Ectodermal cell (in vitro differentiated cells): ENCODE results near the gene ZNF831.

Source experiments
- H3K27ac ChIP-seq: 2 replicates; pipeline ENCODE4 v1.7.0; 2013; ENCODE audit warnings: mild to moderate bottlenecking, low read depth, low read length; ENCODE audit not compliant: insufficient read depth, poor library complexity, severe bottlenecking
- H3K27me3 ChIP-seq: 2 replicates; pipeline ENCODE4 v1.7.0; 2013; ENCODE audit warnings: mild to moderate bottlenecking, low read length; ENCODE audit not compliant: insufficient read depth, control insufficient read depth, poor library complexity, severe bottlenecking
- H3K36me3 ChIP-seq: one replicate; pipeline ENCODE4 v1.7.0; 2013; ENCODE audit warnings: low read length; ENCODE audit not compliant: control insufficient read depth, insufficient read depth
- H3K4me1 ChIP-seq: one replicate; pipeline ENCODE4 v1.7.0; 2013; ENCODE audit warnings: low read length; ENCODE audit not compliant: control insufficient read depth, insufficient read depth
- H3K4me3 ChIP-seq: 2 replicates; pipeline ENCODE4 v1.7.0; 2013; ENCODE audit warnings: low read depth, low read length, control low read depth; ENCODE audit not compliant: insufficient read depth
- H3K9me3 ChIP-seq: 2 replicates; pipeline ENCODE4 v1.7.0; 2013; ENCODE audit warnings: mild to moderate bottlenecking, low read length, moderate library complexity; ENCODE audit not compliant: control insufficient read depth
- WGBS, 2 experiments: methylation state at CpG; one replicate each; pipeline ENCODE4 v1.1.7; 2013; ENCODE audit warnings: missing lambda C conversion rate in 2 of 2; 5-methylcytosine and 5-hydroxymethylcytosine counted together

The ZNF831 gene

GRCh38 chr20:59148701-59149493, 14.7 kb upstream of the ZNF831 start:
- 92 to 93% methylated on average over 7 to 8 of the region's 9 CpGs for WGBS, 2 experiments
- Histone ChIP-seq H3K27ac (no peak overlapping the region), H3K4me3 (no peak overlapping the region), H3K9me3 (no peaks in the 10 kb centered on the region), H3K27me3 (no peaks in the 10 kb centered on the region), H3K4me1 (no peaks in the 10 kb centered on the region), H3K36me3 (no peaks in the 10 kb centered on the region)

DNA sequence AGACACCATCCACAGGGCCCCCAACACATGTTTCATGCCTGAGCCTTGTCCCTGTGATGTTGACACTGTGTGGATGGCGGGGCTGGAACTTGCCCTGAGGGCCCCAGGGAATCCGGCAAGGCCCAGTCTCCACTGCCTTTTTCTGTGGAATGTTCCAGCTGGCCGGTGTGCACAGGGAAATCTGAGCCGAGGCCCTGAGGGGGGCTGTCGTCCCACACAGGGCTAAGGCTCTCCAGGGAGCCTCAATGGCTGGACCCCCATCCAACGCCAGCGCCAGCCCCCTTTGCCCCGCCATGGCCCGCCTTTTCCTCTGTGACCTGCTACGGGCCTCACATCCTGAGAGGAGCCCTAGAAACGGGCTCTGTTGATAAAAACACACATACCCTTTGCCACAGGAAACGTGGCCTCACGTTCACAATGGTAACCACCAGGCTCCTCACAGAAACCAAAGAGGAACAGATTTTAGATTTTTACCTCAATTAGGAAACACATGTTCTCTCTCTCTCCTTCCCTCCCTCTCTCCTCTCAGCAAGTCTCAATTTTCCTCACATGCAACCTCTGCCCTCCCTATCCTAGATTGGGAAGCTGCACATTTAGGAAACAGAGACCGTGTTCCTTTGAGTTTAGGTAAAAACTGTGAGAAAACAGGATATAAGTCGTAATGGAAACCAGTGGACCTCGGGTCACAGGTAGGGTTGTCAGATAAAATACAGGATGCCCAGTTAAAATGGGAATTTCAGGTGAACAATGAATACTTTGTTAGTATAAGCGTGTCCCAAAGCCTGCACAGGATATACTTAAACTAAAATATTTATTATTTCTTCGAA, 13.7 kb upstream of the ZNF831 start:
- no peaks in the 10 kb centered on the region for H3K4me1 ChIP-seq
- WGBS, 2 experiments = 89 to 91% methylated on average over 16 to 17 of the region's 18 CpGs
- no peak overlapping the region for H3K27ac ChIP-seq
- no peak overlapping the region for H3K4me3 ChIP-seq
- no peaks in the 10 kb centered on the region for H3K9me3 ChIP-seq
- H3K27me3 ChIP-seq = no peaks in the 10 kb centered on the region
- no peaks in the 10 kb centered on the region for H3K36me3 ChIP-seq

- no peak overlapping the region for H3K27ac ChIP-seq
- no peaks in the 10 kb centered on the region for H3K36me3 ChIP-seq
- WGBS, 2 experiments = 94% methylated on average over 13 of the region's 13 CpGs
- H3K27me3 ChIP-seq = no peaks in the 10 kb centered on the region
- no peaks in the 10 kb centered on the region for H3K9me3 ChIP-seq
- H3K4me1 ChIP-seq = no peaks in the 10 kb centered on the region
- no peak overlapping the region for H3K4me3 ChIP-seq
Observed at GRCh38 chr20:59150821-59151251, 12.8 kb upstream of the ZNF831 start.

- no peaks in the 10 kb centered on the region for H3K9me3 ChIP-seq
- H3K27me3 ChIP-seq = no peaks in the 10 kb centered on the region
- WGBS, 2 experiments = 94 to 95% methylated on average over 9 of the region's 9 CpGs
- no peaks in the 10 kb centered on the region for H3K36me3 ChIP-seq
- no peak overlapping the region for H3K27ac ChIP-seq
- H3K4me3 ChIP-seq = no peak overlapping the region
- no peaks in the 10 kb centered on the region for H3K4me1 ChIP-seq
Observed at GRCh38 chr20:59151391-59151790, 12.2 kb upstream of the ZNF831 start.

- no peaks in the 10 kb centered on the region for H3K9me3 ChIP-seq
- no peaks in the 10 kb centered on the region for H3K27me3 ChIP-seq
- WGBS, 2 experiments = 92 to 94% methylated on average over 5 of the region's 5 CpGs
- no peak overlapping the region for H3K27ac ChIP-seq
- H3K4me3 ChIP-seq = no peak overlapping the region
- H3K4me1 ChIP-seq = no peaks in the 10 kb centered on the region
- H3K36me3 ChIP-seq = no peaks in the 10 kb centered on the region
Observed at GRCh38 chr20:59151820-59152219, 11.8 kb upstream of the ZNF831 start.

- Histone ChIP-seq H3K4me1 (no peaks in the 10 kb centered on the region), H3K27me3 (no peaks in the 10 kb centered on the region), H3K9me3 (no peaks in the 10 kb centered on the region), H3K4me3 (no peak overlapping the region), H3K27ac (no peak overlapping the region), H3K36me3 (no peaks in the 10 kb centered on the region)
- 86 to 88% methylated on average over 8 of the region's 8 CpGs for WGBS, 2 experiments
Observed at GRCh38 chr20:59152559-59153354, 10.9 kb upstream of the ZNF831 start.

GRCh38 chr20:59153355-59153681, 10.3 kb upstream of the ZNF831 start:
- Histone ChIP-seq H3K4me1 (peaks cover 5% of the 10 kb centered on the region), H3K4me3 (no peak overlapping the region), H3K27ac (no peak overlapping the region), H3K27me3 (no peaks in the 10 kb centered on the region), H3K36me3 (no peaks in the 10 kb centered on the region), H3K9me3 (no peaks in the 10 kb centered on the region)
- WGBS, 2 experiments = 95% methylated on average over 8 of the region's 8 CpGs

GRCh38 chr20:59153832-59154231, 9.8 kb upstream of the ZNF831 start:
- 92 to 96% methylated on average over 2 of the region's 2 CpGs for WGBS, 2 experiments
- Histone ChIP-seq H3K36me3 (no peaks in the 10 kb centered on the region), H3K4me3 (no peak overlapping the region), H3K9me3 (no peaks in the 10 kb centered on the region), H3K4me1 (peaks cover 6% of the 10 kb centered on the region), H3K27me3 (no peaks in the 10 kb centered on the region), H3K27ac (no peak overlapping the region)

DNA sequence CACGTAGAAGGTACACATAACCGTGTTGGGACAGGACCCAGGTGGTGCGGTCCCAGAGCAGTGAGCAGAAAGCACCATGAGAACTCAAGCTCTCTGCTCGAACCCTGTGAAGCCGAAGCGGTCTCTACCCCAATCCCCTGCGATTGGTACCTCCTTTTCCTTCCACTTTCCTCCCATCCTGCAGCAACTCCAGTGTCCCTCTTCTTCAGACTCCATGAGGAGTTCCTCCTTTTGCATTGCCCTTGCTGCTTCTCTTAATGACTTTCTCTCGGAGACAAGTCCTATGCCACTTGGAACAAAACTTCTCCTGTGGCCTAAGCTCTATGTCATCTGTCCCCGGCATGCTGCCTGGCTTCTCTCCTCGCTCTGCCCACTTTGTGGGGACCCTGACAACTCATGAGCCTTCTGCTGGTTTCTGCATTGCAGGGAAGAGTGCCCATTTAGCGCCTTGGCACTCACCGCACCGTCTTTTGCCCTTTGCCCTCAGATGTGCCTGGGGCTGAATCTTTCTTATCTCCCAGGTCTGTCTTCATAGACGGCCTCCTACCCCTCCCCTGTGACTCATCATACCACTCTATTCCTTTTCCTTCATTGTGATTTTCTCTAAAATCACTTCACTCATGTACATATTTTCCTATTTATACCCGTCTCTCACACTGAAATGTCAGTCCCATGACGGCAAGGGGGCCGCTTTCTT, 9.2 kb upstream of the ZNF831 start:
- Histone ChIP-seq H3K36me3 (no peaks in the 10 kb centered on the region), H3K27me3 (no peaks in the 10 kb centered on the region), H3K27ac (no peak overlapping the region), H3K4me3 (no peak overlapping the region), H3K4me1 (peaks cover 6% of the 10 kb centered on the region), H3K9me3 (no peaks in the 10 kb centered on the region)
- WGBS, 2 experiments = 93 to 94% methylated on average over 17 of the region's 17 CpGs
